Prostate gland (tissue), 2 donors: ENCODE measurements around the gene IGFL2. TPM values are rescaled to one million over a fixed set of nuclear protein-coding genes. Genes with fewer than 3 reads are reported as not detected.

ENCODE experiments used
- DNase-seq: peaks from one replicate; pipeline ENCODE4 v3.0.0-alpha.2; 2019; ENCODE audit warnings: low spot score
- H3K27ac ChIP-seq, 2 donors: fragments of 200-600 bp; sonication (generic); 2 replicates each; pipeline ENCODE4 v1.5.1; 2017 to 2019
- H3K27me3 ChIP-seq: fragments of 200-600 bp; sonication (generic); replicated peaks from 2 replicates; pipeline ENCODE4 v1.5.1; 2019; ENCODE audit not compliant: insufficient read depth
- H3K36me3 ChIP-seq, 2 donors: fragments of 200-600 bp; sonication (generic); 1 replicate in 1 of 2; 2 replicates in 1 of 2; pipeline versions ENCODE4 v1.5.1 to v1.8.1; 2017 to 2019
- H3K4me1 ChIP-seq: fragments of 200-600 bp; sonication (generic); replicated peaks from 2 replicates; pipeline ENCODE4 v1.5.1; 2019
- H3K4me3 ChIP-seq, 2 donors: fragments of 200-600 bp; sonication (generic); 2 replicates each; pipeline ENCODE4 v1.5.1; 2017 to 2019
- H3K9me3 ChIP-seq: fragments of 200-600 bp; sonication (generic); 2 replicates; pipeline ENCODE4 v1.5.1; 2017
- CTCF ChIP-seq, 4 experiments: fragments of 200-600 bp in 2 of 4; fragments of 450-650 bp in 2 of 4; sonication (generic) in 2 of 4; IDR thresholded peaks; 1 replicate in 3 of 4; 2 replicates in 1 of 4; pipeline ENCODE4 v1.5.1; 2016 to 2019; ENCODE audit warnings: antibody characterized with exemption in 4 of 4, mild to moderate bottlenecking in 2 of 4, moderate library complexity in 2 of 4
- POLR2A ChIP-seq: fragments of 450-650 bp; IDR thresholded peaks from one replicate; pipeline ENCODE4 v1.6.1; 2016; ENCODE audit warnings: antibody characterized with exemption, mild to moderate bottlenecking
- POLR2AphosphoS5 ChIP-seq: sonication (generic); formaldehyde crosslinking; IDR thresholded peaks from one replicate; pipeline ENCODE4 v1.6.1; 2017; ENCODE audit warnings: antibody characterized with exemption
- WGBS: methylation state at CpG from one replicate; pipeline ENCODE4 v1.1.5; 2018; 5-methylcytosine and 5-hydroxymethylcytosine counted together
- intact Hi-C: fragments of 100-400 bp; cut with DNase I; formaldehyde crosslinking; loops from one replicate; pipeline ENCODE4 v1.14.2; 2022
- total RNA-seq, 2 donors: library from RNA; depleted of rRNA; stranded (reverse); fragments of >200 nt; gene quantifications; one replicate each; pipeline ENCODE4 v1.1.0, GENCODE V29; 2016

The IGFL2 gene
- total RNA-seq, 2 donors from 2014 or later = 2.7 TPM; not detected in 1

DNA sequence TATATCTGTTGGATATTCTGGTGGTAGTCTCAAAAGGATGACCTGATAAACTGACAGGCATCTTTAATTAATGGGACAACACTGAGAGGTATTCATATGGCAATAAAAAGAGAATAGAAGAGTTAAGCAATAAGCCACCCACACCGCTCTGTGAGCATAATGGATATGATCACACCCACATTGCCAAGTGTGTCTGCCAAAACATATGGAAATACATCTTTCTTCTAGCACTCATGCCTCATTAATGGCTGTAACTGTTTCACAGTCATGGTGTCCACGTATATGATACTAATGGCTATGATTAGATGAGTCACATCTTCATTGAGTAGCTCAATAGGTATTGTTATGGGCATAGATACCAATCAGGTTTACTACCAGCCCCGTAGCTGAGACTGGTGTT is 36.7 kb upstream of the IGFL2 start:
- no peaks in the 10 kb centered on the region for H3K36me3 ChIP-seq
- 56% methylated on average over 3 of the region's 3 CpGs for WGBS
- no peak for DNase-seq
- H3K4me1 ChIP-seq = no peaks in the 10 kb centered on the region
- H3K27ac ChIP-seq = no peak overlapping the region
- peaks cover 6% of the 10 kb centered on the region for H3K27me3 ChIP-seq
- no peaks in the 10 kb centered on the region for H3K9me3 ChIP-seq
- TF ChIP-seq CTCF (IDR thresholded peaks at IDR 0.05) = no peak
- no peak for TF ChIP-seq POLR2A
- no peak for TF ChIP-seq POLR2AphosphoS5
- intact Hi-C loops = no loop called here
- H3K4me3 ChIP-seq = no peak overlapping the region

DNA sequence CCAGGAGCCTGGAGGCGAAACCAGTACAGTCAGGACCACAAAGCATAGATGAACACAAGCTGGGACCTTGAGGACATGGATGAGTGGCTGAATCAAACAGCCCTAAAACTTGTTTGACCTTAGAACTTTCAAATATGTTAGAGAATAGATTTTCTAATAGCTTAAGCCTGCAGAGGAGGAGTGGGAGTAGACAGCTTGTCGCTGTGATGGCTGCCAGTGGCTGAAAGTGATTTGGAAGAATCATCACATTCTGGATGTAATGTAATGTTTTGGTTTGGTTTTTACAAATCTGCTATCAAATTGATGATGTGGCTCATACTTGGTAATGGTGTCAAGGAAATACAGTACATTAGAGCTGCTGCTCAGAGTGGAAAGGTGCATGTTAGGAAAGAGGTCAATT is 35.5 kb upstream of the IGFL2 start:
- Histone ChIP-seq H3K4me1 (no peaks in the 10 kb centered on the region), H3K27me3 (peaks cover 6% of the 10 kb centered on the region), H3K9me3 (no peaks in the 10 kb centered on the region), H3K27ac (no peak overlapping the region), H3K4me3 (no peak overlapping the region), H3K36me3 (no peaks in the 10 kb centered on the region)
- TF ChIP-seq POLR2AphosphoS5 (no peak), CTCF (IDR thresholded peaks at IDR 0.05) (no peak), POLR2A (no peak)
- no peak for DNase-seq
- intact Hi-C loops = no loop called here
- WGBS = 78% methylated on average over 2 of the region's 2 CpGs

- TF ChIP-seq POLR2A (no peak), POLR2AphosphoS5 (no peak), CTCF (IDR thresholded peaks at IDR 0.05) (no peak)
- 10% methylated on average over 1 of the region's 1 CpG for WGBS
- intact Hi-C loops = no loop called here
Observed at GRCh38 chr19:46113726-46114125, 34.3 kb upstream of the IGFL2 start.

GRCh38 chr19:46115396-46116106 is 32.5 kb upstream of the IGFL2 start:
- Histone ChIP-seq H3K27ac (no peak overlapping the region), H3K9me3 (no peaks in the 10 kb centered on the region), H3K4me1 (no peaks in the 10 kb centered on the region), H3K36me3 (no peaks in the 10 kb centered on the region), H3K27me3 (peaks cover 6% of the 10 kb centered on the region), H3K4me3 (no peak overlapping the region)
- no peak for TF ChIP-seq POLR2AphosphoS5
- no peak for TF ChIP-seq POLR2A
- TF ChIP-seq CTCF (IDR thresholded peaks at IDR 0.05) = no peak
- intact Hi-C loops = no loop called here
- WGBS = 75% methylated on average over 9 of the region's 9 CpGs
- DNase-seq = no peak

More at GRCh38 chr19:46113726-46114125, 34.3 kb upstream of the IGFL2 start:
- no peaks in the 10 kb centered on the region for H3K4me1 ChIP-seq
- peaks cover 6% of the 10 kb centered on the region for H3K27me3 ChIP-seq
- H3K36me3 ChIP-seq = no peaks in the 10 kb centered on the region
- H3K27ac ChIP-seq = no peak overlapping the region
- no peak overlapping the region for H3K4me3 ChIP-seq
- no peak for DNase-seq
- no peaks in the 10 kb centered on the region for H3K9me3 ChIP-seq

- H3K4me1 ChIP-seq = no peaks in the 10 kb centered on the region
- intact Hi-C loops = no loop called here
- H3K36me3 ChIP-seq = no peaks in the 10 kb centered on the region
- H3K27ac ChIP-seq = no peak overlapping the region
- TF ChIP-seq POLR2A (no peak), POLR2AphosphoS5 (no peak), CTCF (IDR thresholded peaks at IDR 0.05) (no peak)
- no peak overlapping the region for H3K4me3 ChIP-seq
- H3K27me3 ChIP-seq = peaks cover 6% of the 10 kb centered on the region
- H3K9me3 ChIP-seq = no peaks in the 10 kb centered on the region
- WGBS = 58% methylated on average over 3 of the region's 3 CpGs
- DNase-seq = no peak
Observed at GRCh38 chr19:46116121-46116520, 31.9 kb upstream of the IGFL2 start.
